Activated CD8-positive, alpha-beta memory T cell treated with anti-CD3 and anti-CD28 coated beads, Interleukin-2, amount 10 ng/mL, durations not matched to agents 7 days and 5 days (primary cell): ENCODE results near the gene SLC7A1. TPM values are rescaled to one million over a fixed set of nuclear protein-coding genes. Genes with fewer than 3 reads are reported as not detected.

Source experiments
- ATAC-seq: fragments of 150-1000 bp; cut with Tn5 transposase; one replicate; pipeline ENCODE4 v1.10.0; 2021; ENCODE audit warnings: moderate library complexity
- CTCF ChIA-PET: fragments of 350-600 bp; sonication (Branson Sonifier 250); formaldehyde crosslinking; loops from one replicate; lab custom pipeline; 2021; ENCODE audit warnings: antibody characterized with exemption; lab: Charles Lee
- DNase-seq: peaks from one replicate; pipeline ENCODE4 v3.0.0-alpha.2; 2020
- H3K27ac Mint-ChIP-seq: one replicate; pipeline ENCODE4 v1.8.0; 2021; ENCODE audit warnings: mild to moderate bottlenecking, mixed read lengths
- H3K27me3 Mint-ChIP-seq: one replicate; pipeline ENCODE4 v1.8.0; 2021; ENCODE audit warnings: mixed read lengths
- H3K36me3 Mint-ChIP-seq: one replicate; pipeline ENCODE4 v1.8.0; 2021; ENCODE audit warnings: mild to moderate bottlenecking, mixed read lengths
- H3K4me1 Mint-ChIP-seq: one replicate; pipeline ENCODE4 v1.8.0; 2021; ENCODE audit warnings: mixed read lengths
- H3K4me3 Mint-ChIP-seq: one replicate; pipeline ENCODE4 v1.8.0; 2021; ENCODE audit warnings: mild to moderate bottlenecking, moderate library complexity, mixed read lengths
- H3K9me3 Mint-ChIP-seq: one replicate; pipeline ENCODE4 v1.8.0; 2022; ENCODE audit warnings: low read depth, mixed read lengths
- total RNA-seq, 2 experiments: library from RNA; stranded (reverse); gene quantifications; one replicate each; pipeline ENCODE4 v1.2.3, GENCODE V29; 2021

The SLC7A1 gene
- total RNA-seq, 2 experiments from 2014 or later: 101 to 105 TPM

DNA sequence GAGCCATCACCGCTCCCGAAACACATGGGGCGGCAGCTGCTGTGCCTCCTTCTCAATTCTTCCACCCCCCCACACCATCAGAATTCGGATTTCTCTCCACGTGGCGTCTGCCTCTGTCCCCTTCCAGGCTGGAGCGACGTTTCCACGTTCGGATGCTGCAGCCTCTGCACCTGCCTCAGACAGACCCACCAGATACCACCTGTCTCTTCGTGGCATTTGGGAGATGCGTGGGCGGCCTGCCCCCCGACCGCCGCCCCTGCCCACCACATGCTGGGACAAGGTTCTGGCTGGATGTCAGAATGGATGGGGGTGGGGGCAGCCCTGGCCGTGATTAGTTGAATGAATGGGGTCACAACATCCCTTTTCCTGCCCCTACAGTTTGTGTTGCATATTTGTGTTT is 90.0 kb downstream of the SLC7A1 start:
- CTCF ChIA-PET: no interaction called here
- no peak for ATAC-seq

DNA sequence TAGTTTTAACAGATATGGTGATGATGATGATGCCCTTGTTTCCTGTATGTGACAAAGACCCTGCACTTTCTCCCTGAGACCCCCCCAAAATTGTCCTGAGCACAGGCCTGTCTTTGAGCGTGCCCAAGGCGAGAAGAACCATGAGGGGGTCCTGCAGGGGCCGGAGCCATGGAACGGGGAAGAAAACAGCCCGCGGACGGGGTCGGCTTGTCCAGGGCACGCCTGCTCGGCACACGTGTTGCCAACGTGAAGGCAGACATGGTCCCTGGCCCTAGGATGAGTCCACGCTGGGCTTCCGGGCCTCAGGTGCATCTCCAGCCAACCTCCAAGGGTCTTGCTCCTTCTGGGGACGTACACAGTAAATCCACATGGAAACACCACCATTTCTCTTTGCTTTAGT is 90.8 kb downstream of the SLC7A1 start:
- Mint-ChIP-seq H3K27ac (no peak overlapping the region), H3K9me3 (no peaks in the 10 kb centered on the region), H3K27me3 (peaks cover 22% of the 10 kb centered on the region), H3K4me3 (no peak overlapping the region), H3K4me1 (peaks cover 13% of the 10 kb centered on the region), H3K36me3 (no peaks in the 10 kb centered on the region)
- ATAC-seq (no peak), DNase-seq (no peak)
- CTCF ChIA-PET: no interaction called here

More for the DNA sequence above, 90.0 kb downstream of the SLC7A1 start:
- Mint-ChIP-seq H3K27me3 (peaks cover 21% of the 10 kb centered on the region), H3K4me1 (peaks cover 15% of the 10 kb centered on the region), H3K27ac (no peak overlapping the region), H3K36me3 (no peaks in the 10 kb centered on the region), H3K4me3 (no peak overlapping the region), H3K9me3 (no peaks in the 10 kb centered on the region)
- no peak for DNase-seq

DNA sequence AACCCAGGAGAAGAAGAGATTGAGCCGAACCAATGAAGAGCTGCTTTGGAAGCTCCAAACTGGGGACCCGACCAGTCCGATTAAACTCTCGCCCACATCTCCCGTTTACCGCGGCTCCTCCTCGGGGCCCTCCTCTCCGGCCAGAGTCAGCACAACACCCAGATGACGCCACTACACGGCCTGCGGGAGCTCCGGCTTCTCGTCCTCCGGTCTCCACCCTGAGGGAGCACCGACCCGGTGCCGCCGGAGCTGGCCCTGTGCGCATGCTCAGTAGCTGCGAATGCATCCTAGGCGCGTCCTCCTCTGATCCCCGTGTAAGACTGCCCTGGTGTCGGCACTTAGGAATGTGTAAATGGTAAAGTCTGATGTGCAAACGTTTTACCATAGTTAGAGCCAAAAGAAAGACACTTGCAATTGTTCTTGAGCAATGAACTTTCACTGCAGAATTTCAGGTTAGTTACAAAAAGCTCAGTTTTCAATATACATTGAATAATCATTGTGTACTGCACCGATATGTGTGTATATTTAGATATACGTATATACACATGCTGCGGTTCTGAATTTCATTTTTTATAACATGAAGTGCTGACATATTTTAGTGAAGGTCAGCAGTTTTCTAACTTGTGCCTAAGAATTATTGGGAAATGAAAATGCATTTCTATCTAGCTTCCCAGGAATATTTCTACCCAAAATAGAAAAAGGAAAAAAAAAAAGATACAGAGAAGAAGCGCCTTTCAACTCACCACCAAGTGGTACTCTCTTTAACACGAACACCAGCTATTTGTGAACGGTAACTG is 92.2 kb downstream of the SLC7A1 start:
- no peak for ATAC-seq
- no peak overlapping the region for H3K4me3 Mint-ChIP-seq
- DNase-seq: no peak
- no peaks in the 10 kb centered on the region for H3K36me3 Mint-ChIP-seq
- no peak overlapping the region for H3K27ac Mint-ChIP-seq
- peaks cover 22% of the 10 kb centered on the region for H3K27me3 Mint-ChIP-seq
- H3K4me1 Mint-ChIP-seq: peaks cover 7% of the 10 kb centered on the region
- CTCF ChIA-PET: interaction anchor here (1.1 to 1.7 kb wide), 3 partner anchors 10 to 612 kb away, joined by 3 to 5 read pairs (median 3); no protein-coding TSS in a partner anchor
- no peaks in the 10 kb centered on the region for H3K9me3 Mint-ChIP-seq

DNA sequence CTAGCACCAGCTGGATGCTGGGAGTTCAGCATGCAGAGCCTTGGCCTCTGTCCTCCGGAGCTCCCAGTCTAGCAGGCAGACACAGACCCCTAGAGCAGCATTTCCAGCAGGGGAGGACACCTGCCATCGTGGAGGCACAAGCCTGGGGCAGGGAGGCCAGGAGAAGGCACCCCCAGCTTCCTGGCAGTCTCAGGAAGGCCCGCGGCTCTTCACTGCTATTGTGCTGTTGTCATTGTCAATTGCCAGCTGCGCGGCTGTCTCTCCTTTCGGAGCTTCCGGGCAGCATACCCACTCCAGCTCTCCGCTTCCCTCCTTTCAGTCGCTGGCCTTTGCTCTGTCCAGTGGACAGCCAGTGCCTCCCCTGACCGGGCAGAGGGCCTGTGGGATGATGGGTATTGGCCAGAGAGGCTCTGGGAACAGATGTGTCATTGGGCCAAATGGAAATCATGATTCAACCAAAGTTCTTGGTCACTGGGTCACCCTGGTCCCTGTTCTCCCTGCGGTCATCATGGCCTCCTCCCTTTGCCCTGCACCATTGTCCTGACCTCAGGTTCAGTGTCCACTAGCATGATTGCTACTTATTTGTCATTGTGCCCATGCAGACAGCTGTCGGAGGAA is 93.0 kb downstream of the SLC7A1 start:
- DNase-seq (no peak), ATAC-seq (no peak)
- Mint-ChIP-seq H3K36me3 (no peaks in the 10 kb centered on the region), H3K9me3 (no peaks in the 10 kb centered on the region), H3K27me3 (peaks cover 22% of the 10 kb centered on the region), H3K27ac (no peak overlapping the region), H3K4me1 (peaks cover 5% of the 10 kb centered on the region), H3K4me3 (no peak overlapping the region)
- CTCF ChIA-PET: interaction anchor here (1.4 to 1.7 kb wide), 2 partner anchors 29 to 613 kb away, joined by 3 to 5 read pairs; no protein-coding TSS in a partner anchor

DNA sequence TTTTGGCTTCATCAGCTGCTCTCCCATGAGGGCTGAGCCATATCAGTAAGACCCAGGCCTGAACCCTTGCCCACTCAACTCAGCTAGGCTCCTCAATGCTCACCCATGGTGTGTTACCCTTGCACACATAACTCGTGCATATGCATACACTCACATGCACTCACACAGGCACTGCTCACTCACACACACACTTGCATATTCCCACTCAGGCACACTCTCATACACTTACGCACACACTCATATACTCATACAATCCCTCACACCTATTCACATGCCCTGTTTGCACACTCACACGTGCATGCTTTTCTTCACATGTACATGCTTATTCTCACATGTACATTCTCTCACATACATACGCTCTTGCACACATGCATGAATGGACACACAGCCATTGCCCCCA is 93.8 kb downstream of the SLC7A1 start:
- no peak overlapping the region for H3K4me3 Mint-ChIP-seq
- CTCF ChIA-PET: interaction anchor here (1.7 kb wide), 1 partner anchor 28 kb away, joined by 3 read pairs; no protein-coding TSS in a partner anchor
- DNase-seq: no peak
- no peak for ATAC-seq
- H3K27ac Mint-ChIP-seq: no peak overlapping the region
- H3K9me3 Mint-ChIP-seq: no peaks in the 10 kb centered on the region
- H3K27me3 Mint-ChIP-seq: peaks cover 24% of the 10 kb centered on the region
- H3K36me3 Mint-ChIP-seq: no peaks in the 10 kb centered on the region
- H3K4me1 Mint-ChIP-seq: peaks cover under 1% of the 10 kb centered on the region

DNA sequence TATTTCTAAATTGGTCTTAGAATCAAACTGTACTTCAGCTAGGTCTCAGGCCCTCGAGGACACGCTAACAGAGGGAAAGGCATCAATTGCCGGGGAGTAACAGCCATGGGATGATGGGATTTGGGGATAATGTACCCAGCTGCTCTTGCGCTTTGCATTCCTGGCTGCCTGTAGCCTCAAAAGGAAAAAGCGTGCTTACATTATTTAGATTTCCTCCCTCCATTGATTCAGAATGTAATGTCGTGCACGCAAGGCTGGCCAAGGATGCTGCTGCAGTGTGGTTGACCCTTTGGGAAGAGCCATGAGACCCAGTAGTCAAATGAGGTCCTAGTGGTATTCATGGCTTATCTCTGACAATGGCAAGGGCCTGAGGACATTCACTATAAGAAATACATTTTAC is 95.1 kb downstream of the SLC7A1 start:
- no peak for DNase-seq
- Mint-ChIP-seq H3K9me3 (no peaks in the 10 kb centered on the region), H3K36me3 (no peaks in the 10 kb centered on the region), H3K4me1 (peaks cover 8% of the 10 kb centered on the region), H3K27me3 (peaks cover 32% of the 10 kb centered on the region), H3K4me3 (no peak overlapping the region), H3K27ac (no peak overlapping the region)
- CTCF ChIA-PET: no interaction called here
- ATAC-seq: no peak

DNA sequence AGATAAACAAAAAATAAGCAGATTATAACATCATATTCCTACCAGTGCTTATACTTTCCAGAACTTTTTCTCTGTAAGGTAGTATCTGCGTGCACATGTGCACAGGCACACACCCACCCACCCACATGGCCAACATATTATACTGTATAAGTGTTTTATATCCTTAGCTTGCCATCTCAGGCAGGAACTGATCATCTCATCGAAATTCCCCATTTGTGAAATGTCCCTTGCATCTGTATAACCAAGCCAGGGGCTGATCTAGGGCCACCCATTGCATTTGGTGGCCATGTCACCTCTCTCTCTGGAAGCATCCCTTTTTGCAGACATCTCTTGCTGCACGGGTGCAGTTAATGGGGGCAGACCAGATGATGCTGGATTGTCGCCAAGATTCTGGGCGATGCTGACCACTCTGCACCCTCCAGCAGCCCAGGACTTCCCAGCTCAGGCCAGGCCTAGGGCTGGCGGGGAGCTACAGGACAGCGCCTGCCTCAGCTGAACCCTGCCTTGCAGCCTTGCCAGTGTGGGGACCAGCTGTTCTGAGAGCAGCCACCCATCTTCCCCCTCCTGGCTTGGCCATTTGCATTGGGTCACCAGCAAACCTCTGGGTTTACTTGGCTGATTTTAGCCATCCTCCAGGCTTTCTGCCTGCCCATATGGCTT is 95.9 kb downstream of the SLC7A1 start:
- H3K9me3 Mint-ChIP-seq: no peaks in the 10 kb centered on the region
- DNase-seq (no peak), ATAC-seq (no peak)
- no peaks in the 10 kb centered on the region for H3K36me3 Mint-ChIP-seq
- no peak overlapping the region for H3K4me3 Mint-ChIP-seq
- CTCF ChIA-PET: no interaction called here
- peaks cover 32% of the 10 kb centered on the region for H3K27me3 Mint-ChIP-seq
- H3K4me1 Mint-ChIP-seq: peaks cover 8% of the 10 kb centered on the region
- H3K27ac Mint-ChIP-seq: no peak overlapping the region

DNA sequence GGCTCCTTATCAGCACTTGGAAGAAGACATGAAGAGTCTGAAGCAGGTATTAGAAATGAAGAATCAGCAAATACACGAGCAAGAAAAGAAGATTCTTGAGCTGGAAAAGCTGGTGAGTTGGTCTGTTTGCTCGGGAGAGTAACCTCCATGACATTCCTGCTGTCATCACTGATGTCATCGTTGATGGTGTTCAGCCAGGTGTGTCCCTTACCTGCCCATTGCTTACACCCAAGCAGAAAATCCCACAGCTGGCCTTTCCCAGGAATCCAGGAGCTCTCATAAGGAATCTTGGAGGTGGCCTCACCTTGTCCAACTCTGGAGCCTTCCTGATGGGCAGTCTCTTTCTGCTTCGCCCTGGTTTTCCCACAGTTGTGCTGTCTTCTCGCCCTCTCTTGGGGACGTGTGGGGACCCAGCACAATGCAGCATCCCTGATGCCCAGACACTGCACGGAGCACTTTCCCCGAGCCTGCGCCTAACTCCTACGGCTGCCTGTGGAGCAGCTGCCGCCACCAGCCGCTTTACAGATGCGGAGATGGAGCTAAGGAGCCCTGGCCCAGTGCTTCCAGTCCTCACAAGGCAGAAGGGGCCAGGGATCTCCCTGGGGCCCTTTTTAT is 97.0 kb downstream of the SLC7A1 start:
- no peak overlapping the region for H3K4me3 Mint-ChIP-seq
- CTCF ChIA-PET: interaction anchor here (3.6 kb wide), 1 partner anchor 10 kb away, joined by 21 read pairs; no protein-coding TSS in a partner anchor
- no peak overlapping the region for H3K27ac Mint-ChIP-seq
- H3K4me1 Mint-ChIP-seq: peaks cover 8% of the 10 kb centered on the region
- H3K36me3 Mint-ChIP-seq: no peaks in the 10 kb centered on the region
- DNase-seq (no peak), ATAC-seq (no peak)
- no peaks in the 10 kb centered on the region for H3K9me3 Mint-ChIP-seq
- H3K27me3 Mint-ChIP-seq: peaks cover 29% of the 10 kb centered on the region

DNA sequence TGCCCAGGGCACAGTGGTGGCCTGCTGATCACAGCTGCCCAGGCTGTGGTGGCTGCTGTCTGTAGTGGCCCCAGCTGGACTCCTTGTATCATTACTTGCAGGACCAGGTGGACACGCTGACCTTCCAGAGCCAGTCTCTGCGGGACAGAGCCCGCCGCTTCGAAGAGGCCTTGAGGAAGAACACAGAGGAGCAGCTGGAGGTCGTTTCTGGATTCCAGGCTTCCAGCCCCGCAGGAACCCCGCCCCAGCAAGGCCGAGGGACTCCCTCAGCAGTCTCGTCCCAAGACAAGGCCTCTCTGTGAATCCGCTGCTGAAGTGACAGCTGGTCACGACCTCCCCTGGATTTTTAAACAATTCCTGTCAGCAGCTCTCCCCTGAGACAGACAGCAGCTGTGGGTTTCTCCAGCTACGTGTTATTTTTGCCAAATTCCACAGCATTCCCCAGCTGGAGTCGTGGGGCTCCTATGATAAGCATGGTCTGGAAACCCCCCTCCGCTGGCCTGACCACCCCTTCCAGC is 98.3 kb downstream of the SLC7A1 start:
- ATAC-seq: no peak
- DNase-seq: no peak
- Mint-ChIP-seq H3K4me3 (no peak overlapping the region), H3K27me3 (peaks cover 19% of the 10 kb centered on the region), H3K36me3 (no peaks in the 10 kb centered on the region), H3K27ac (no peak overlapping the region), H3K9me3 (no peaks in the 10 kb centered on the region), H3K4me1 (peaks cover 8% of the 10 kb centered on the region)
- CTCF ChIA-PET: interaction anchor here (0.6 to 3.6 kb wide), 4 partner anchors 12 to 1535 kb away, joined by 3 to 21 read pairs (median 4); no protein-coding TSS in a partner anchor

DNA sequence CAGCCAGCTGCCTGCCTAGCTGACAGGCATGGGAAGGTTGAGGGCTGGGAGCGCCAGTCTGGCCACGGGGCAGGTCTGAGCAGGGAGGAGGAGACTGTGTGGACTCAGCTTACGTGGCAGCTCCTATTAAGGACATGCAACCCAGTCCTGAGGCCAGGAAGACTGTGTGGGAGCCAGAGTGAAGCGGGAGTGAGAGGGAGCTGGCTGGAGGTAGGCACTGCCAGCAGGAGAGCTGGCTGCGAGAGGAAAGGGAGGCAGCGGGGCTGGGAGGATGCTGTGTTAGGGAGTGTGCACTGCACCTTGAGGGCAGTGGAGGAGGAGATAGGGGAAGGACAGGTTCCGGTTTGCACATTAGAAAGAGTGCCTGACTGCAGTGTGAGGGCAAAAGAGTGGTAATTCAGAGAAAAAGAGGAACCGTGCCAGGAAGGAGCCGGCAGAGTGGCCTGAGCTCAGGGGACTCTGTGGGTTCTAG is 99.2 kb downstream of the SLC7A1 start:
- DNase-seq (no peak), ATAC-seq (peak; percentile 46)
- Mint-ChIP-seq H3K27ac (no peak overlapping the region), H3K36me3 (no peaks in the 10 kb centered on the region), H3K9me3 (no peaks in the 10 kb centered on the region), H3K4me3 (no peak overlapping the region), H3K4me1 (peaks cover 8% of the 10 kb centered on the region), H3K27me3 (peaks cover 19% of the 10 kb centered on the region)
- CTCF ChIA-PET: interaction anchor here (0.8 to 3.6 kb wide), 3 partner anchors 13 to 218 kb away, joined by 3 to 21 read pairs (median 4); no protein-coding TSS in a partner anchor

DNA sequence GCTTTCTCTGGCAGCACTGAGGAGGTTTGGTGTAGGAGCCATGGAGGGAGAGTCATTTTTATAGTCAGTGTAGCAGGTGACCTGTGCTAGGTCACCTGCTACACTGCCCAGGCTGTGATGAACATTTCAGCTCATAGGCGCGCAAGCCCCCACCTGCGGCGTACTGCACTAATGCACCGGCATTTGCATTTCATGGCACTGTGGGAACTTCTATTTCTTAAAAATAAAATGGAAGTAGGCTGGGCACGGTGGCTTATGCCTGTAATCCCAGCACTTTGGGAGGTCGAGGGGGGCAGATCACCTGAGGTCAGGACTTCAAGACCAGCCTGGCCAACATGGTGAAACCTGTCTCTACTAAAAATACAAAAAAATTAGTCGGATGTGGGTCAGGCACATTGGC is 101.0 kb downstream of the SLC7A1 start:
- no peaks in the 10 kb centered on the region for H3K36me3 Mint-ChIP-seq
- no peak overlapping the region for H3K4me3 Mint-ChIP-seq
- H3K27me3 Mint-ChIP-seq: peaks cover 13% of the 10 kb centered on the region
- DNase-seq: no peak
- H3K9me3 Mint-ChIP-seq: no peaks in the 10 kb centered on the region
- CTCF ChIA-PET: interaction anchor here (0.7 to 1.2 kb wide), 3 partner anchors 13 to 73 kb away, joined by 3 to 4 read pairs (median 3); no protein-coding TSS in a partner anchor
- H3K27ac Mint-ChIP-seq: no peak overlapping the region
- peaks cover 8% of the 10 kb centered on the region for H3K4me1 Mint-ChIP-seq
- ATAC-seq: no peak

DNA sequence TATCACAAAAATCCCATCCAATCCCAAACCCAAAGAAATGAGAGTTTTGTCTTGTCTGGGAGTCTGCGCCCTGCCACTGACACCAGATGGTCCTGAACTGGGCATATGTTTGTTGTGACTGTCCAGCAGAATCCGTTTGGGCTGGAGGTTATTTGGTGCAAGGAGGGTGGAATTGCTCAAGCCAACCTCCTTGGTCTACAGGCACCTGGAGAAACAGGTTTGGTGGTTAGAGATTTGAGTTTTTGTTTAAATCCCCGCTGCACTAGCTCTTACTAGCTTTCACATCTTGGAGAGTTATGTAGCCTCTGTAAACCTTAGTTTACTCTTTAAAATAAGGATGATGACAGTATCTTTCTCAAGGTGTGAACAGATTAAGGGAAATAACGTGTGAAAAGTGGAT is 101.7 kb downstream of the SLC7A1 start:
- CTCF ChIA-PET: interaction anchor here (1.2 kb wide), 1 partner anchor 14 kb away, joined by 3 read pairs; no protein-coding TSS in a partner anchor
- no peaks in the 10 kb centered on the region for H3K9me3 Mint-ChIP-seq
- no peaks in the 10 kb centered on the region for H3K36me3 Mint-ChIP-seq
- peaks cover 8% of the 10 kb centered on the region for H3K4me1 Mint-ChIP-seq
- H3K4me3 Mint-ChIP-seq: no peak overlapping the region
- ATAC-seq (no peak), DNase-seq (no peak)
- H3K27me3 Mint-ChIP-seq: peaks cover 13% of the 10 kb centered on the region
- H3K27ac Mint-ChIP-seq: no peak overlapping the region
